GM19438 (cell line): ENCODE results near the gene TNS1.

Experiments used
- ATAC-seq: cut with Tn5 transposase; IDR thresholded peaks from one replicate; pipeline ENCODE4 v1.9.1; 2021; ENCODE audit warnings: low read depth; ENCODE audit not compliant: unreplicated experiment

The TNS1 gene

DNA sequence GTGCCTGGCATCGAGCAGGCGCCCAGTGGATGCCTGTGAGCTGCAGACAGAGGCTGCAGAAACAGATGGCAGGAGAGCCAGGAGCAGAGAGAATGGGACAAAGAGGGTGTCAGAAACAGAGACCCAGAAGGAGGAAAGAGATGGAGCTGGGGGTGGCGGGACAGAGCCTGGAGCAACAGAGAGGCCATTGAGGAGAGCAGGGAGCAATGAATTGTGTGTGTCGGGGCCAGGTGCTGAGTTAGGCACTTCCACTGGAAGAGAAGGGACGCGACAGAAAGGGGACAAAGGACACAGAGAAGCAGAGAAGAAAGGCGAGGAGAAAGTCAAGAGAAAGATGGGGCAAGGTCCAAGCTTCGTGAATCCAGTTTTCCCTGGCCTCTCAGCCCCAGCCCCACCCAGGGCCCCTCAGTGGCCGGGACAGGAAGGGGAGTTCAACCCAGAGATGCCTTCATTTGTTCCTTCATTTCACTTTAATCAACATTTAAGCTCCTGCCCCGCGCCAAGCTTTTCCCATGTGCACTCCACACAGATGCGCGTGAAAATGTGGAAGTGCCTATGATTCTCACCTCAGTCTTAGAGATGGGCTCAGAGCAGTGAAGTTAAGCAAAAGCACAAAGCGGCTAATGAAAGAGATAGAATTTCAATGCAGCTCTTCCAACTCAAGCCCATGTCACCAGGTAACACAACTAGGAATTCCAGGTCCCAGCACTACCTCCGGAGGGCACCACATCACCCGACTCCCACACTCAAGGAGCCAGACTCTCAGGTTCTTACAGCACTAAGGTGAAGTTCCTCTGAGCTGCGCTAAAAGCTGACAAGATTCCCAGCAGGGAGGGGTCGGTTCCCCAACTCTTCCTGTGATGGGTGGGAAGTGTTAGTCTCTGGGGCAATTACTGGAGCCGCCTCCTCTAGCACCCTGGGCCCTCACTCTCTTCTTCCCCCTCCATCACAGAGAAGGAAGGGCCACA is 55.1 kb downstream of the TNS1 start:
- no peak for ATAC-seq

DNA sequence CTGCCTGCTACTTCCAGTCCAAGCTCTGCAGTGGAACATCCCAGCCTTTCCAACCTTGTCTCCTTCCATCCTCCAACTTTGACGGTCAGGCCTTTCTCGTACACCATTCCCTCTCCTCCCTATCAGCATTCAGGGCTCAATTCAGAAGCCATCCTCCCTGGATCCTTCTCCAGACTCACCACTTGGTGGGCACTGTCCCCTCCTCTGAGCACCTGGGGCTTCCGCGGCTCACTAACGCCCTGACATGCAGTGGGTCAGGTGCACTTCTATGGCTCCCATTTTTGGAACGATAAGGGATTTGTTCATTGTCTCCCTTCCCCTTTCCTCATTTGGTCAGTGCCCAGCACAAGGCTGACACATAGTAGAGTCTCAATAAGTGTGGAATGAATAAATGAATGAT is 56.7 kb downstream of the TNS1 start:
- ATAC-seq: no peak

DNA sequence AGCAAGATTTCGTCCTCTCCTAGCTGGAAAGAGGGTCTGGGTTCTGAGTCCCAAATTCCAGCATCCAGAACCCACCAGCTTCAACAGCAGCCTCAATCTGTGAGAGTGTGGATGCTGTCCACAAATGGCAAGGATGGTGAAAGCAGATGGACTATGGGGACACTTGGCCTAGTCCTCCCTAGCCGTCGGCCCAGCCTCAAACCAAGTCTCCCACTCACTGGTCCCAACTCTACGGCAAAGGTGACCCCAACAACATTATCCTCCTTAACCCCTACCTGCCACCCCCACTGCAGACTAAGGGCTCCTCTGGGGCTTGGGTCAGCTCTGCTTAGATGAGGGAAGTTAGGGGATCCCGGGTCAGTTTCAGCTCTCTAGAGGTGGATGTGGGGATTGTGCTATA is 57.3 kb downstream of the TNS1 start:
- no peak for ATAC-seq

DNA sequence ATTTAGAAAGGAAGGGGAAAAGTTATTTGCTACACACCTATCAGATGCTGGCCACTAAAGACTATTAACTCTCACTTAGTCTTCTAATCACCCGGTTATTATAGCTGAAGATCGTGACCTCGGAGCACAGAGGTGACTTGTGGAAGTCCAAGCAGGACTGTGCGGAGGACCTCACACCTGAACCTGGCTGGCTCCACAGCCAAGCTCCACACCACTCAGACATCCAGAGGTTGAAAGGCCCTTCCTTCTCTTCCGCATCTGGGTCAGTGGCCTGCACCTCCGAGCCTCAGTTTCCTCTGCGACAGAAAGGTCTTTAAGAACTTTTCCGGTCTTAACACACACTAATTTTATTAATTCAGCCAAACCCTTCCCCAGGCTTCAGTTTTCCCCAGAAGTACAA is 57.9 kb downstream of the TNS1 start:
- ATAC-seq: no peak

DNA sequence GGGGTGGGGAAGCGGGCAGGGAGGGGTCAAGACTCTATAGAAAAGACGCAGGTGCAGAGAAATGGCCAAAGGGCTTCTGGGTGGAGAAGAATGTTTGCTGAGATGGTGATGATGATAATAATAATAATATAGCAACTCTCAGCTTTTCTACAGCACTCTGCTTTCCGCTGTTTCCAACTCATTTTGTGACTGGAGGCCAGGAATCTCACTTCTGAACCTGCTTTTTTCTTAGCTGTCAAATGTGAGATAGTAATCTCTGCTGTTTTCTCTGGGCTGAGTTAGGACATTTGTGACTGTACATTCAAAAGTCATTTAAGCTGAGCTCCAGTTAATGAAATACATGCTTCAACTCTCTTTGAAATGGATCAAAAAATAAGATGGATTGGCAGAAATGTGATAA is 58.4 kb downstream of the TNS1 start:
- ATAC-seq: no peak

DNA sequence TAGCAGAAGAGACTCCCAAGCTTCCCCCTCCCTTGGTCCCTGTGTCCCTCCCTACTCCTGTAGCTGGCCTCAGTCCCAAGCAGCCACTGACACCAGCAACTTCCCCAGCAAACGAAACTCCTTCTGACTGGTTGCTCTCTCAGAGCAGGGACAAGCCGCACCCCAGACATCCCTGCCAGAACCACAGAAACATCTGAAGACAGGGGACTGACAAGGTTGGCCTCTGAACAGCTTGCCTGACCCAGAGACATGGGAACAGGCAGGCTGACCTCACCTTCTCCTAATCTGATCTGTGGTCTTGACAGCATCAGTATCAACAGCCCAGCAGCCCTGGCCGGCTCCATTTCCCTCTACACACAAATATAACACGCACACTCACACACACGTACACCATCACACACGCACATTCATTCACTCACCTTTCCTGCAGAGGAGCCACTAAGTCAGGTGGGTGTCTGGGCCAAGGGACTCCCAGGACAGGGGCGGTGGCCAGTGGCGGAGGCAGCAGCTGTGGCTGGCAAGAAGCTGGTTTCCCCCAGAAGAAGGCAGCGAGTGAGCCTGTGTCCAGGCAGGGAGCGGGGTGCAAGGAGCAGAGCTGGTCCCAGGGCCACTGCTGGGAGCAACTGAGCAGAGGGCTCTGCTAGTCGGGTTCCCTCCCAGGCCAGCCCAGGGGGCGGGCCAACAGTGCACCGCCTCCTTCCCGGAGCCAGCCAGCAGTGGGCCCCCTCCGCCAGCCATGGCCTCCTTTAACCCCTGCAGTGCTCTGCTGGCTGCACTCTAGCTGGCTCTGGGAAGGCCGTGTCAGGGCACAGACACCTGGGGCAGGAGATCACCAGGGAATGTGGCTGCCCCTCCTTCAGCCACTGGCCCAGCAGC is 59.1 kb downstream of the TNS1 start:
- no peak for ATAC-seq

DNA sequence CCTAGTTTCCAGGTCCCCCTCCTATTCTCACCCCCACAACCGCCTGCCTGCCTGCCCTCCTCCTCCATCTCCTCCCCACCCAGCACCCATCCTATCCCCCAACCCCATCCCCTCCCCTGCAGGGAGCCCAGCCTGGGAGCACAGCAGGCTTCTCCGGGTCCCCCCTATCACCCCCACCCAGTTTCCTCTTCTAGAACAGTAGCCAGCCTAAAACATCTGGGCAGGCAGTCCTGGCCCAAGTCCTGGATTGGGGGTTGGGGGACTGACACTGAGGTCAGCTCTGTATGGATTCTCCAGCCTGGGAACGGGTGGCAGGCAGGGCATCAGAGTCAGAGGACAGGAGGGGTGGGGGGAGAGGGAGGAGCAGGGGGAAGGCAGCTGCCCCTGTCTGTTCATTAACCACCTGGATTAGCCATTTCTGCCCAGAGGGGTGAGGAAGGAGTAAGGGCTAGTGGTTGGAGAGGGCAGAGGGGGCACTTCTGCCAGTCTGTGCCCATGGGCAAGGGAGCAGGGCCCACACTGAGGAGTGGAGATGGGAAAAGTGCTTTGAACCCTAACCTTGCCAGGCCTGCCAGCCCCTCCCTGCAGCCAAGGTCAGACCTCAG is 60.0 kb downstream of the TNS1 start:
- ATAC-seq: no peak

DNA sequence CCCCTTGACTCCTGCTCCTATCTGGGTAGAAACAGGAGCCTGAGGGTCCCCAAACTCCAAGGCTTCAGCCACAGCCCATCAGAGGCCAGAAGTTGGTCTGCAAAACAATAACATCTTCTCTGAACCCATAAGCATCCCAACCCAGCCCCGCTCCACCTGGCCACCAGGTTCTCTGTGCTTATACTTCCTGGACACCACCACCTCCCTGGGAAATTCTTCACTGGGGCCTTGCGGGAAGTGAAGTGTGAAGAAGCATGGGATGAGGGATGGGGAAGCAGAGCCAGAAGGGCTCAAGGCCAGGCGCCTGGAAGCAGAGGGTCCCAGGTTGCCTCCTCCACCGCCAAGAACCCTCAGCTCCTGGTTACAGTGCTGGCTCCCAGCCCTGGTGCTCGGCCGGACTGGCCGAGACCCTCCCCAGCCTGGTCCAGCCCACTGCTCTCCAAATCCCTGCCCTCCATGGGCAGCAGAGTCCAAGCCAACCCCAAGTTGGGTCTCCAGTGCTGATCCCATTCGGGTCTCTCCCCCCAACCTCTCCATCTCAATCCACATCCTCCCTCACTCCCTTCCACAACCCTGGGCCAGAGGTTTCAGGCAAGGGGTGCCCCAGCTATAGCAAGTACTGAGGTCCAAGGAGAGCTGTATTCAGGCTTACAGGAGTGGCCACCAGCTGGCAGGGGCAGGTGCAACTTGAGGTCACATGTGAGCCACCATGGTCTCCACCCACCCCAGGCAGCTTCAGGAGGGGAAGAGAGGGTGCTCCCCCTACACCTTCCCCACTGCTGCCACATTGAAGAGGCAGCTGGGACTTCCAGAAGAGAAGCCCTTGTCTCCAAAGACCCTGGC is 60.7 kb downstream of the TNS1 start:
- no peak for ATAC-seq

DNA sequence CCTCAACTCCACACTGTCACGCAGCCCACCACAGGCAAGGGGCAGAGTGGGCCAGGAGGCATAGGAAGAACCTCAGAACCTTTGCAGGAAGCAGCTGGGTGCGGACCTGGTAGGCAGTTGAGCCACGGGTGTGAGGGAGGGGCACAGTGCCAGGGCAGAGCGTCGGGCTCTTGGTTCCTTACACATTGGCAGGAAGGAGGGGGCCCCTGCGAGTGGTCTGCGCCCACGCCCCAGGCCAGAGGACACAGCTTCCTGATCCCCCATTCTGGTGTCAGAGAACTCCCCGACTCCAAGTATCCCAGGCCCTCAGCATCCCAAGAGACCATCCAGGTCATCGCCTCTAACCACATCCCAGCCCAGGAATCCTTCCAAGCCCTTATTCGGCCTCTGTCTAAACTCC is 61.5 kb downstream of the TNS1 start:
- no peak for ATAC-seq

DNA sequence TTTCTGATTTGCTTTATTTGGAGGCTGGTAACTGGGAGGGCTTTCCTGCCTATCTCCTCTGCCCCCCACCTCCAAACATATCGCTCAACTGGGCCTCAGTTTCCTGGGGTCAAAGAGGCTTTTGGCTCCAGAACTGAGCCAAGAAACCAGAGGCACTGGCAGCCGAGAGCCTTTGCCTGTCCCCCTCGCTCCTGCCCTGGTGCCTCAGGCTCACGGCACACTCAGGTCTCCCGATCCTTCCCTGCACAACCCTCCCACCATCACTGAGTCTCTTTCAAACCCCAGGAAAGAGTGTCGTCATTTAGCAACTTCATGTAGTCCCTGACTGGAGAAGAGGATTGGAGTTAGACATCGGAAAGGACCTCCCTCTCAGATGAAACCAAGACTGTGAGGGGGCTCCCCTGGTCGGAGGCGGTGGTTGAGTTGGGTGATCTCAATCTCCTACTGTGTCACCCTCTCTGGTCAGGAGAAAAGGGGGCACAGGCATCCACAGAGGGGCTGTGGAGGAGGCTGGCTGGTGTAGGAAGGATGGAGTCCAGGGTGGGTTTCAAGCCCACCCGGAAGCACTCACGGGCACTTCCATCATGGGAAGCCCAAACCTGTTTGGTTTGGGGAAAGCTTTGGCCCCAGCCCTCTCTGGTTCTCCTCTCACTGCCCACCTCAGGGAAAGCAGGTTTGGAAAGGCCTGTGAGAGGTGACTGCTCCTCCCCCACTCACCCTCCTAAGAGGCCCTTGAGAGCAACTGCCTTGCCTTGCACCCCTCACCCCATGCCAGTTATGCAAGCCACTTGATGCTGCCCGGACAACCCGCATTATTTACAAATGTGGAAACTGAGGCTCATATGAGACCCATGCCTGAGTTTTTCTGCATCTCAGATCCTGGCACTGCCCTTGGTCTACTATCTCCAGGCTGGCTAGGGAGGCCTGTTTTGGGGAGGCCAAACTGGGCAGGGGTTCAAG is 62.3 kb downstream of the TNS1 start:
- ATAC-seq: no peak

DNA sequence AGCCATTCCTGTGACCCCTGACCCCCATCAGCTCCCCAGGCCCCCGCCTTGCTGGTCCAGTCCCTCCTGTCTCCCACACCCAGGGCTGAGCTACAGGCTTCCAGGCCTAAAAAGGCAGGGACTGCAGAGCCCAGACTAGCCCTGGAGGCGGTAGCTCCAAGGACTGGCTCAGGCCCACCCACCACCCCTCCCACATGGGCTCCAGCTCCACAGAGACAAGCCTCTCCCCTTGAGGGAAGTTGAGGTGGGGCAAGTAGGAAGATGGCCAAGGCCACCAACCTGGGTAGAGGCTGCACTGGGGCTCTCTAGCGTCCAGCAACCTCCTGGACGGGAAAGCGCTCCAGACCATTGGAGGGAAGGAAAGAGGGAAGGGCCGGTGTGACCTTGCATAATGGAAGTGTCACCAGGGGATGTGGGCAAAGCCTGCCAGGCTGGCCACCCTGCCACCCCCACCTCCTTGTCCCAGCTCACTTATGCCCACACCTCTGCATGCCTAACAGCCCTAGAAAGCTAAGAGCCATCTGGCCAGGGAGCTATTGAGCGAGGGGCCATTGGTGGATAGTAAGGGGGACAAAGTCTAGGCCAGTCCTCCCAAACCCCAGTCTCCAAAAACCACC is 63.1 kb downstream of the TNS1 start:
- no peak for ATAC-seq

DNA sequence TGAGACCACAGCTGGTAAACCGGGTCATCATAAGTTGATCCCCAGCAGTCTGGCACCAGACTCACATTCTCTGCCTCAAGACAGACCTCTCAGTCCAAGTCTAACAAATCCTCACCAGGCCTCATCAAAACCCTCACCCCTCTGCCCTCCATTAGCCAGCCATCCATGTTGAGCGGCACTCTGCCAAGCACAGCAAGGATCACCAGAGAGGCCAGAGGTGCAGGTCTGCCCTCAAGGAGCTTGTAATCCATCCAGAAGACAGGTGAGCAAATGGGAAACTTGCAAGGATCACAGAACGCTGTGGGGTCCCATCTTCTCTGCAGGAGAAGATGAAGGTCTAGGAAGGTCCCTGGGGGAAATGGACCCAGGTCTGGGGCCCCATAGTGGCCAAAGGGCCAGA is 63.6 kb downstream of the TNS1 start:
- no peak for ATAC-seq

DNA sequence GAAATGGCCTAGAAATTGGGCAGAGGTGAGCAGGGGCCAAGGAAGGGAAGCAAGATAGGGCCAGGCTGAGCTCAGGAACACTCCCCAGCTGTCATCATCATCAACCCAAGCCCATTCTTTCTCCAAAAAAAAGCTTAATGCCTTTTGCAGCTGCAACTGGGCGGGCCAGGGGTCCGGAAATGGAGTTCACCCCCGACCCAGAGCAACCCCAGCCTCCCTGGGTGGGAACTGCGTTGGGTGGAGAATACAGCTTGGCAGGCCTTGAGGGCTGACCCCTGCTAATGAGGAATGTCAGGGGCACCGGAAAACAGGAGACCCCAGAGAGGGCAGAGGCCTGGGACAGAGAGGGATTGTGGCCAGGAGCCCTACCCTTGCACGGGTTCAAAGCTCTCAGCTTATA is 64.8 kb downstream of the TNS1 start:
- ATAC-seq: no peak

DNA sequence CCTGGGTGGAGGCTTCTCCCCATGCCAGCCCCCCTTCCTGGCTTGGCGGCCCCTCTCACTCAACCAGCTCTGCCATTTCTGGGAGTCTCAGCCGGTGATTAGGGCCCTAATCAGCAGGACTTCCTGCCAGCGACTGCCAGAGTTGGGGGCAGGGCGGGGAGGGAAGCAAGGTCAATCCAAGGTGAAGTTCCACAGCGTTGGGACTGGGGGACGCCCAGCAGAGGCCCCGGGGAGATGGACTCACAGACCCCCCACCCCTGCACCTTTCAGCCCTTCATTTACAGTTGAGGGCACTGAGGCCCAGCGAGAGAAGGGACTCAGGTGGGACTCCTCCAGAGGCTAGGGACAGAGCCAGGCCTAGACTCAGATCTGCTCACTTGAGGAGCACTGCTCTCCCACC is 65.3 kb downstream of the TNS1 start:
- no peak for ATAC-seq

DNA sequence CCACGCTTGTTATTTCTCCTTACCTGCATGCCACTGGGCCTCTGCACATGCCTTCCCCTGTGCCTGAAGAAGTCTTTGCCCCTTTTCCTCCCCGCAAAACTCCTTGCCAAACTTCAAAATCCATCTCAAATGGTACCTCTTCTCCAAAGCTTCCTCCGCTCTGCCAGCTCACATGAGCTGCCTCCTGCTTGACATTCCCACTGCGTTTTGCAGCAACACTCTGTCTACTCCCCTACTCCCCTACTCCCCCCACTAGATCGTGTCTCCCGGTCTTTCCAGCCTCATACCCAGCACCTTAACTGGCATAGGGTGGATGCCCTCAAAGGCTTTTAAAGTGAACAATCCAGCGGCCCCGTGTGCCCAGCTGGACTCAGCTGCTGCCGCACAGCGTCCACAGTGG is 65.8 kb downstream of the TNS1 start:
- ATAC-seq: no peak

DNA sequence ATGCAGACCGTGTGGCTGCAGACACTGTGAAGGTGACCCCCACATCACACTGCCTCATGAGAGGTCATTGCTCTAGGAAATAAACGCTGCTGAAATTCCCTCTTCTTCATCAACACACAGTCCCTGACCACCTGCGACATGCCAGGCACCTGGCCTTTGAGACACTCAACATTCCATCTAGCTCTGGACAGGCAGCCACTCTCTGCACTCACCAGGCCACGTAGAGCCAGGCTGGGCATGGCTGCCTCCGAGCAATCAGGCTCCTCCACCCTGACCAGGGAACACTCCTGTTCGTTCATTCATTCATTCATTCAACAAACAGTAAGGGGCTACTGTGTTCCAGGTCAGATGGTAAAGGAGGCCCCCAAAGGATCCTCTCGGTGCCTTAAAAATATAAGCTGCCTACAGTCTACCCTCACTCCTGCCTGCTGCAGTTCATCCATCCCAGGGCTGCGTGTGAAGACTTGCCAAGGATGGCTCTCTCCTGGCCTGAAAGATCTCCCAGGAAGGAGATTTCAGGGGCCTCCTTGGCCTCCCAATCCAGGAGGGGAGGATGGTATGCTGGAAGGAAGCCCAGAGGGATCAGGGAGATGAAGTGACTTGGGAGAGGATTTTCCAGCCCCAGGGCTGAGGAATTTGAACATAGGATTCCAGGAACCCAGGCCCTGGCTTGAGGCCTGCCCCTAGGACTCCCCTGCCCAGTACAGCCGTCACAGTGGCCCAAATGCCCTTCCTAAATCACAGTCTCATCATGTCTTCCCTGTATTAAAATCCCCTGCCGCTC is 66.7 kb downstream of the TNS1 start:
- no peak for ATAC-seq

DNA sequence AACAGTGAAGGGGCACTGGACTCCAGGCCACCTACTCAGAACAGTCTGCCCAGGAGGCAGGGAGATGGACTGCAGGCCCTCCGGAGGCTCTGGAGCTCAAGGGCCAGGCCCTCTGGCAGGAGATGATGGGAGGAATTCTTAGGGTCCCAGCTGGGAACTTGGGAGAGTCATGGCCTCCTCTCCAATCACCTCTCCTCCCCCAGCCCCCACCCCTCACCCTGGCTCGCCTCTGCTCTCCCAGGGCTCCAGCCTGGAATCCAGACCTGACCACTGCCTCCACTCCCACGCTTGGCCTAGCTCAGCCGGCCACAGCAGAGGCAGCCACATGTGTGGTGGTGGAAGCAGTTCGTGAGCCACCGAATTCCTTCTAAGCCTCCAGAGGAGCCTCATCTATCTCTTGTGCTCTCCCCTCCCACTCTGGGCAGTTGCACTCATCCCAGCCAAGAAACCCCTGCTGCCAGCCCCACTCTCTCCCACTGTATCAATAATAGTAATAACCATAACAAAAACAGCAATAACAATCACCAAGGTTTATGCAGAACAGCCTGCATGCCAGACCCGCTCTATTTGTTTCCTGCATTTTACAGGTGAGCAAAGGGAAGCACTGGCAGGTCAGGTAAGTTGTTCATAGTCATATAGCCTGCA is 67.4 kb downstream of the TNS1 start:
- no peak for ATAC-seq
